Ishikawa (cell line): ENCODE data around the gene TRIM36.

ENCODE experiments used
- CEBPB ChIP-seq: IDR thresholded peaks from 2 replicates; pipeline ENCODE4 v1.6.1; 2012
- CREB1 ChIP-seq: IDR thresholded peaks from 2 replicates; pipeline ENCODE4 v1.6.1; 2012; ENCODE audit warnings: low read depth
- EGR1 ChIP-seq: IDR thresholded peaks from 2 replicates; pipeline ENCODE4 v1.6.1; 2012
- EP300 ChIP-seq: IDR thresholded peaks from 2 replicates; pipeline ENCODE4 v1.6.1; 2012; ENCODE audit warnings: borderline replicate concordance
- FOXM1 ChIP-seq: IDR thresholded peaks from 2 replicates; pipeline ENCODE4 v1.6.1; 2012; ENCODE audit warnings: low read depth, borderline replicate concordance
- NFIC ChIP-seq: IDR thresholded peaks from 2 replicates; pipeline ENCODE4 v1.6.1; 2012
- RAD21 ChIP-seq: IDR thresholded peaks from 2 replicates; pipeline ENCODE4 v1.6.1; 2012; ENCODE audit warnings: low read depth
- TAF1 ChIP-seq: IDR thresholded peaks from 2 replicates; pipeline ENCODE4 v1.6.1; 2012; ENCODE audit warnings: low read depth, mild to moderate bottlenecking
- TCF12 ChIP-seq: IDR thresholded peaks from 2 replicates; pipeline ENCODE4 v1.6.1; 2012; ENCODE audit warnings: low read depth
- TEAD4 ChIP-seq: IDR thresholded peaks from 2 replicates; pipeline ENCODE4 v1.6.1; 2012
- YY1 ChIP-seq: IDR thresholded peaks from 2 replicates; pipeline ENCODE4 v1.6.1; 2012; ENCODE audit warnings: low read depth
- ZBTB7A ChIP-seq: IDR thresholded peaks from 2 replicates; pipeline ENCODE4 v1.6.1; 2012; ENCODE audit warnings: low read depth
- TF ChIP-seq, protein P1 (sequence below): IDR thresholded peaks from 2 replicates; pipeline ENCODE4 v1.6.1; 2012; ENCODE audit warnings: low read depth, mild to moderate bottlenecking
- TF ChIP-seq, protein P2 (sequence below): IDR thresholded peaks from 2 replicates; pipeline ENCODE4 v1.6.1; 2012
- TF ChIP-seq, protein P3 (sequence below): IDR thresholded peaks from 2 replicates; pipeline ENCODE4 v1.6.1; 2012

TRIM36 gene

DNA sequence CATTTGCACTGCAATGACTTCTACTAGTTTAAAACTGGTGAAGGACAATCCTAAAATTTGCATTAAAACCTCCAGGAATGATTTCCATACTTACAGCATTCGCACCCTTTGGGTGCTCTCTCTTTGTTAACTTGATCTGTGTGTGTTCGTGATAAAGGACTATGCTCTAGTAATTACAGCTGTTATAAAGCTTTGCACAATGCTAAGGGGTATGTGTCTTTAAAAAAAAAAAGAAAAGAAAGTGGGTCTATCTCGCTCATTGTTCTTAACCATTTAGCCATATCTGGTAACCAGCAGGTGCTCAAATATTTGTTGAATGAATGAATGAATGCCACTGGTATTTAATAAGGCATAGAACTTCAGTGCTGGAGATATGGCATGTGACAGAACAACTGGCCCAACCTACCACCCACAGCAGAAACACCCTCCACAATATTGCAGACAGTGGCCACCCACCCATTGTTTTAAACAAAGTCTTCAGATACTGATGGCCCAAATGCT, 8.7 kb downstream of the TRIM36 start:
- no peak for TF ChIP-seq TAF1
- no peak for TF ChIP-seq EGR1
- TF ChIP-seq, protein P1, sequence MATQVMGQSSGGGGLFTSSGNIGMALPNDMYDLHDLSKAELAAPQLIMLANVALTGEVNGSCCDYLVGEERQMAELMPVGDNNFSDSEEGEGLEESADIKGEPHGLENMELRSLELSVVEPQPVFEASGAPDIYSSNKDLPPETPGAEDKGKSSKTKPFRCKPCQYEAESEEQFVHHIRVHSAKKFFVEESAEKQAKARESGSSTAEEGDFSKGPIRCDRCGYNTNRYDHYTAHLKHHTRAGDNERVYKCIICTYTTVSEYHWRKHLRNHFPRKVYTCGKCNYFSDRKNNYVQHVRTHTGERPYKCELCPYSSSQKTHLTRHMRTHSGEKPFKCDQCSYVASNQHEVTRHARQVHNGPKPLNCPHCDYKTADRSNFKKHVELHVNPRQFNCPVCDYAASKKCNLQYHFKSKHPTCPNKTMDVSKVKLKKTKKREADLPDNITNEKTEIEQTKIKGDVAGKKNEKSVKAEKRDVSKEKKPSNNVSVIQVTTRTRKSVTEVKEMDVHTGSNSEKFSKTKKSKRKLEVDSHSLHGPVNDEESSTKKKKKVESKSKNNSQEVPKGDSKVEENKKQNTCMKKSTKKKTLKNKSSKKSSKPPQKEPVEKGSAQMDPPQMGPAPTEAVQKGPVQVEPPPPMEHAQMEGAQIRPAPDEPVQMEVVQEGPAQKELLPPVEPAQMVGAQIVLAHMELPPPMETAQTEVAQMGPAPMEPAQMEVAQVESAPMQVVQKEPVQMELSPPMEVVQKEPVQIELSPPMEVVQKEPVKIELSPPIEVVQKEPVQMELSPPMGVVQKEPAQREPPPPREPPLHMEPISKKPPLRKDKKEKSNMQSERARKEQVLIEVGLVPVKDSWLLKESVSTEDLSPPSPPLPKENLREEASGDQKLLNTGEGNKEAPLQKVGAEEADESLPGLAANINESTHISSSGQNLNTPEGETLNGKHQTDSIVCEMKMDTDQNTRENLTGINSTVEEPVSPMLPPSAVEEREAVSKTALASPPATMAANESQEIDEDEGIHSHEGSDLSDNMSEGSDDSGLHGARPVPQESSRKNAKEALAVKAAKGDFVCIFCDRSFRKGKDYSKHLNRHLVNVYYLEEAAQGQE: no peak
- peak; percentile 73 for TF ChIP-seq TCF12
- TF ChIP-seq CEBPB: peak; percentile 69
- no peak for TF ChIP-seq CREB1
- TF ChIP-seq TEAD4: peak; percentile 81
- TF ChIP-seq, protein P2, sequence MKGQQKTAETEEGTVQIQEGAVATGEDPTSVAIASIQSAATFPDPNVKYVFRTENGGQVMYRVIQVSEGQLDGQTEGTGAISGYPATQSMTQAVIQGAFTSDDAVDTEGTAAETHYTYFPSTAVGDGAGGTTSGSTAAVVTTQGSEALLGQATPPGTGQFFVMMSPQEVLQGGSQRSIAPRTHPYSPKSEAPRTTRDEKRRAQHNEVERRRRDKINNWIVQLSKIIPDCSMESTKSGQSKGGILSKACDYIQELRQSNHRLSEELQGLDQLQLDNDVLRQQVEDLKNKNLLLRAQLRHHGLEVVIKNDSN: peak; percentile 48
- TF ChIP-seq, protein P3, sequence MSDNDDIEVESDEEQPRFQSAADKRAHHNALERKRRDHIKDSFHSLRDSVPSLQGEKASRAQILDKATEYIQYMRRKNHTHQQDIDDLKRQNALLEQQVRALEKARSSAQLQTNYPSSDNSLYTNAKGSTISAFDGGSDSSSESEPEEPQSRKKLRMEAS: peak; percentile 86
- TF ChIP-seq EP300: peak; percentile 75
- no peak for TF ChIP-seq YY1
- TF ChIP-seq RAD21: no peak

DNA sequence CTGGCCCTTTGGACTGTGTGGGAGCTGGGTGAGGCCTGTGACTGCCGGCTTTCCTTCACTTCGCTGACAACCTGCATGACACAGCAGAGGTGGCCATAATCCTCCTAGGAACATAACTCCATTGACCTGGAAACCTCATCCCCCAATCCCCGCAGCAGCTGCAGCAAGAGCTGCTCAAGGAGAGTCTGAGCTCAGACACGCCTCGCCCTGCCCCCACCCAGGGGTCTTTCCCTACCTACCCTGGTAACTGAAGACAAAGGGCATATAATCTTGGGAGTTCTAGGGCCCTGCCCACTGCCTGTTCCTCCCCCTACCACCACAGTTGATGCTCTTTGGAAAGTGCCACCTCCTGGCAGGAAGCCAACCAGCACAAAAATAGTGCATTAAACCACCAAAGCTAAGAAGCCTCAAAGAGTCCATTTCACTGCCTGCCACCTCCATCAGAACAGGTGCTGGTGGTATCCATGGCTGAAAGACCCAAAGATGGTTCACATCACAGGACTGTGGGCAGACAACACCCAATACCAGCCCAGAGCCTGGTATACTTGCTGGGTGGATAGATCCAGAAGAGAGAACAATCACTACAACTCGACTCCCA, 18.4 kb downstream of the TRIM36 start:
- TF ChIP-seq NFIC: peak; percentile 36; the same call in 1 of the 2 replicates
- TF ChIP-seq YY1: no peak

DNA sequence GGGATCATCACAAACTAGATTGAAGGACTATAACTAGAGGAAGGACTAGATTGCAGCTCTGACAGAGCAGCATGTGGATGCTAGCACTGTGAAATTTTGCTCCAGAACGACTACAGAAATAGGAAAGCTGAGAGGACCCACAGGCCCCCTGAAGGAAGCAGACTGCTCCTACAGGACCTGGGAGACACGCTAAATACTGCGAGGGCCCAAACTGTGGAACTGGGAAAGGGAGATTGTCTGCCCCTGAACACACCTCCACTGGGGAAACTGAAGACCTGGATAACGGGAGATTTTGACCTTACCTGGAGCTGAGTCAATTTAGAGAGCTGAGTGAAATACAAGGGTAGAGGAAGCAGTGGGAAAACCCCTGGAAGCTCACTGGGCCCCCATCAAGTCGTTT, 19.2 kb downstream of the TRIM36 start:
- no peak for TF ChIP-seq TAF1
- no peak for TF ChIP-seq EGR1
- no peak for TF ChIP-seq CEBPB
- TF ChIP-seq, protein P2: no peak
- no peak for TF ChIP-seq RAD21
- no peak for TF ChIP-seq YY1
- TF ChIP-seq, protein P3: no peak
- TF ChIP-seq NFIC: no peak
- TF ChIP-seq CREB1: no peak
- no peak for TF ChIP-seq EP300
- TF ChIP-seq FOXM1: no peak

DNA sequence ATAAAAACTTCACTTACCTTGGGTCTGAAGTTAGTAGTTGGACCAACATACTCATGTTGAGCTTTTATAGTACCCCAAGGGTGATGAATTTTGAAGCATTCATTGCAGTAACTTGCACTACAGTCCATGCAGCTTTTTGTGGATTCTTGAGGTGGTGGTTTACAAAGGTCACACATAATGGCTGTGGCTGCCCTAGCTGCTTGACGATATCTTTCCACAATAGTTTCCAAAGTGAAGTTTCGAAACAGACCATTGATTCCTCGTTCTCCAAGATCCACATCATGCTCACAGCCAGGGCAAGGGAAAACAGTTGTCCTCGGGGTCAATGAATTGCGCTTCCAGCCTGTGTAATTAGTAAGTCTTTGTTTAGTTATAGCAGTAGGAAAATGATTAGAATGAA, 22.7 kb downstream of the TRIM36 start:
- TF ChIP-seq YY1 (no peak), TCF12 (no peak), TEAD4 (no peak), ZBTB7A (no peak), TAF1 (no peak), FOXM1 (no peak)

DNA sequence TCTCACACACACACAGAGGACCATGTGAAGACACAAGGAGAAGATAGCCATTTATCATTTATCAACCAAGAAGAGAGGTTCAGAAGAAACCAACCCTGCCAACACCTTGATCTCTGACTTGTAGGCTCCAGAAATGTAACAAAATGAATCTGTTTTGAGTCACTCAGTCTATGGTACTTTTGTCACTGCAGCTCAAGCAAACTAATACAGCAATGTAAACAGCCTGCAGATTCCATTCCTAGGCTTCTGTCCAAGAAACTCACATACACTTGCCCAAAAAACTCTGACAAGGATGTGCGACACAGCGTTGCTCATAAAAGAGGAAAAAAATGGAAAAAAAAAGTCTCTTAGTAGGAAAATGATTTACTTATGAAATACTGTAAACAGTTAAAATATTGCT, 33.4 kb downstream of the TRIM36 start:
- TF ChIP-seq, protein P2: no peak
- TF ChIP-seq CEBPB: no peak
- TF ChIP-seq TAF1: no peak
- no peak for TF ChIP-seq TEAD4
- no peak for TF ChIP-seq YY1
- no peak for TF ChIP-seq EP300
- TF ChIP-seq NFIC: no peak
- TF ChIP-seq, protein P1: no peak
- TF ChIP-seq CREB1: no peak
- TF ChIP-seq RAD21: no peak
- TF ChIP-seq, protein P3: no peak
- TF ChIP-seq ZBTB7A: no peak

- TF ChIP-seq YY1 (no peak), FOXM1 (no peak), EGR1 (no peak), ZBTB7A (no peak), CEBPB (no peak), RAD21 (no peak), EP300 (no peak), TAF1 (no peak)
These were observed 37.2 kb downstream of the TRIM36 start for GRCh38 chr5:115132465-115132864.
